OCI-LY7 (cell line): Measurements from ENCODE around the gene KREMEN1. TPM values are rescaled to one million over a fixed set of nuclear protein-coding genes. Genes with fewer than 3 reads are reported as not detected.
A peak's percentile ranks its signal among the peaks of the same experiment; 100 is the strongest.

Source experiments
- BruUV-seq: library from RNA; stranded (reverse); fragments of 400-500 nt; replicated peaks from 2 replicates; lab custom pipeline; 2021; lab: Mats Ljungman, UMichigan
- CTCF ChIA-PET: fragments of 300-600 bp; sonication (Branson Sonifier 250); formaldehyde crosslinking; loops from one replicate; lab custom pipeline; 2022; ENCODE audit warnings: antibody characterized with exemption; ENCODE audit not compliant: unreplicated experiment; lab: Charles Lee
- POLR2A ChIA-PET: fragments of 300-600 bp; sonication (Branson Sonifier 250); formaldehyde crosslinking; loops from one replicate; lab custom pipeline; 2022; ENCODE audit warnings: antibody characterized with exemption; lab: Charles Lee
- DNase-seq: peaks from one replicate; pipeline ENCODE4 v3.0.0-alpha.2; 2015; ENCODE audit warnings: low spot score
- H2AFZ ChIP-seq: fragments of 200-600 bp; sonication (generic), shearing (Covaris generic); 2 replicates; pipeline ENCODE4 v1.6.1; 2014; ENCODE audit warnings: mild to moderate bottlenecking, antibody characterized with exemption, low read length, moderate library complexity
- H3K27ac ChIP-seq: fragments of 200-600 bp; sonication (generic); 2 replicates; pipeline ENCODE4 v1.5.1; 2014; ENCODE audit warnings: mixed run types, low read depth, mild to moderate bottlenecking, moderate library complexity, low read length, inconsistent platforms; ENCODE audit not compliant: poor library complexity, severe bottlenecking
- H3K36me3 ChIP-seq: fragments of 200-600 bp; sonication (generic); 2 replicates; pipeline ENCODE4 v1.6.1; 2014; ENCODE audit warnings: mild to moderate bottlenecking, antibody characterized with exemption, low read length, moderate library complexity, mixed read lengths; ENCODE audit not compliant: insufficient read depth
- H3K4me1 ChIP-seq: fragments of 200-600 bp; sonication (generic); 2 replicates; pipeline ENCODE4 v1.5.1; 2014; ENCODE audit warnings: mild to moderate bottlenecking, low read length; ENCODE audit not compliant: insufficient read depth, poor library complexity, severe bottlenecking
- H3K4me2 ChIP-seq: fragments of 200-600 bp; sonication (generic); 2 replicates; pipeline ENCODE4 v1.6.1; 2014; ENCODE audit warnings: mild to moderate bottlenecking, low read length
- H3K4me3 ChIP-seq: fragments of 200-600 bp; sonication (generic); 2 replicates; pipeline ENCODE4 v1.5.1; 2014; ENCODE audit warnings: mild to moderate bottlenecking, low read depth, low read length; ENCODE audit not compliant: poor library complexity, severe bottlenecking
- H3K79me2 ChIP-seq: fragments of 200-600 bp; sonication (generic); 2 replicates; pipeline ENCODE4 v1.6.1; 2016; ENCODE audit warnings: low read depth, mild to moderate bottlenecking, low read length, moderate library complexity, mixed read lengths; ENCODE audit not compliant: insufficient read depth
- H3K9me2 ChIP-seq: fragments of 200-600 bp; sonication (generic); 2 replicates; pipeline ENCODE4 v1.6.1; 2016; ENCODE audit warnings: mild to moderate bottlenecking, low read length, mixed read lengths; ENCODE audit not compliant: insufficient read depth
- H3K9me3 ChIP-seq: fragments of 200-600 bp; sonication (generic); 2 replicates; pipeline ENCODE4 v1.6.1; 2014; ENCODE audit warnings: mild to moderate bottlenecking, mixed run types, low read length, mixed read lengths
- H4K20me1 ChIP-seq: fragments of 200-600 bp; sonication (generic); 2 replicates; pipeline ENCODE4 v1.6.1; 2014; ENCODE audit warnings: mild to moderate bottlenecking, antibody characterized with exemption, low read length, moderate library complexity, mixed read lengths; ENCODE audit not compliant: insufficient read depth
- EZH2phosphoT487 ChIP-seq: fragments of 200-600 bp; sonication (generic); IDR thresholded peaks from 2 replicates; pipeline ENCODE4 v1.6.1; 2018; ENCODE audit warnings: low read depth, borderline replicate concordance, mild to moderate bottlenecking, mixed run types, antibody characterized with exemption, low read length, moderate library complexity, mixed read lengths
- intact Hi-C: fragments of 100-400 bp; cut with micrococcal nuclease; formaldehyde crosslinking; loops from one replicate; pipeline ENCODE4 v1.10.0; 2022; ENCODE audit not compliant: unreplicated experiment
- total RNA-seq, 2 experiments: library from RNA; depleted of rRNA in 1 of 2; stranded (reverse); fragments of >200 nt in 1 of 2; shearing (Covaris generic) in 1 of 2; gene quantifications; 2 replicates each; pipeline ENCODE4 v1.2.3, GENCODE V29; 2014 to 2022
- TF ChIP-seq, protein P1 (sequence below): fragments of 200-600 bp; sonication (generic); conservative IDR thresholded peaks from 2 replicates; pipeline ENCODE4 v1.5.1; 2014; ENCODE audit warnings: mild to moderate bottlenecking, antibody characterized with exemption, low read length, moderate library complexity, mixed read lengths

Gene KREMEN1
- total RNA-seq, 2 experiments from 2014 or later: not detected

DNA sequence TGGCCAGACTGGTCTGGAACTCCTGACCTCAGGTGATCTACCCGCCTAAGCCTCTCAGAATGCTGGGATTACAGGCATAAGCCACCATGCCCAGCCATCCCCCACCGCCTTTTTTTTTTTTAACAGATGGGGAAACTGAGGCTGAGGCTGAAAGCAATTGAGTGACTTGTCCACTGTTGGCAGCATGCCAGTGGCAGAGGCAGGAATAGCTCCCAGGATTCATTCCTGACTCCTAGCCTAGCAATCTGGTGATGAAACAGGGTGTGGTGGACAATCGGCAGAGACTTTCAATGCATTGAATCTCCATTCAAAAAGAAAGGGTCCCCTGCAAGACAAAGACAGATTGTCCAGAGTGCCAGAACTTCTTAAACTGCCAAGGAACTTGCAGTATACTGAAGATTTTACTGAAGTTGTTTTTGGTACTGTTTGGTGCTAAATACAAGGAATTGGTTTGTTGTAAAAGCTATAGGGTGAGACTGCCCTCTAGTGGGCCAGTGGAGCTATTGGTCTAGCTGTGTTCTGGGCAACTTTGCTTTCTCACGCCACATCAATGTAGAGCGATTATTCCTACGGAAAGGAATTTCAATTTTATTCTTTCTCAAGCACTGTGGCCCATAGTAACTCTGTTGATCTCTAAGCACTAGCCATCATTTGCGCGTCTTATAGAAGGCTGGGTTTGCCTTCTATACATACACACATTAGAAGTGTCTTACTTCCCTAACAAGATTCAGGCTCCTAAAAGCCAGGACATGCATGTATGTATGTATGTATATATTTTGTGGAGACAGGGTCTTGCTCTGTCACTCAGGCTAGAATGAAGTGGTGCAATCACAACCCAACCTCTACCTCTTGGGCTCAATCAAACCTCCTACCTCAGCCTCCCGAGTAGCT, 32.2 kb upstream of the KREMEN1 start:
- Histone ChIP-seq H3K79me2 (no peaks in the 10 kb centered on the region), H3K27ac (no peak overlapping the region), H3K9me2 (no peaks in the 10 kb centered on the region), H3K4me3 (no peak overlapping the region), H4K20me1 (no peaks in the 10 kb centered on the region; the same call in 1 of the 2 replicates), H3K4me2 (no peak overlapping the region), H3K36me3 (no peaks in the 10 kb centered on the region), H3K9me3 (no peaks in the 10 kb centered on the region), H3K4me1 (no peaks in the 10 kb centered on the region), H2AFZ (no peak overlapping the region)
- no TSS peak for BruUV-seq
- POLR2A ChIA-PET: interaction anchor here (1.0 kb wide), 1 partner anchor 193 kb away, joined by 3 read pairs; no protein-coding TSS in a partner anchor
- TF ChIP-seq EZH2phosphoT487: no peak
- TF ChIP-seq, protein P1, sequence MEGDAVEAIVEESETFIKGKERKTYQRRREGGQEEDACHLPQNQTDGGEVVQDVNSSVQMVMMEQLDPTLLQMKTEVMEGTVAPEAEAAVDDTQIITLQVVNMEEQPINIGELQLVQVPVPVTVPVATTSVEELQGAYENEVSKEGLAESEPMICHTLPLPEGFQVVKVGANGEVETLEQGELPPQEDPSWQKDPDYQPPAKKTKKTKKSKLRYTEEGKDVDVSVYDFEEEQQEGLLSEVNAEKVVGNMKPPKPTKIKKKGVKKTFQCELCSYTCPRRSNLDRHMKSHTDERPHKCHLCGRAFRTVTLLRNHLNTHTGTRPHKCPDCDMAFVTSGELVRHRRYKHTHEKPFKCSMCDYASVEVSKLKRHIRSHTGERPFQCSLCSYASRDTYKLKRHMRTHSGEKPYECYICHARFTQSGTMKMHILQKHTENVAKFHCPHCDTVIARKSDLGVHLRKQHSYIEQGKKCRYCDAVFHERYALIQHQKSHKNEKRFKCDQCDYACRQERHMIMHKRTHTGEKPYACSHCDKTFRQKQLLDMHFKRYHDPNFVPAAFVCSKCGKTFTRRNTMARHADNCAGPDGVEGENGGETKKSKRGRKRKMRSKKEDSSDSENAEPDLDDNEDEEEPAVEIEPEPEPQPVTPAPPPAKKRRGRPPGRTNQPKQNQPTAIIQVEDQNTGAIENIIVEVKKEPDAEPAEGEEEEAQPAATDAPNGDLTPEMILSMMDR: peak; percentile 99
- DNase-seq: peak; percentile 76
- CTCF ChIA-PET: no interaction called here
- intact Hi-C loops: loop anchor here (1.0 to 5.0 kb wide), 3 partner anchors 185 to 440 kb away; no protein-coding TSS in a partner anchor

DNA sequence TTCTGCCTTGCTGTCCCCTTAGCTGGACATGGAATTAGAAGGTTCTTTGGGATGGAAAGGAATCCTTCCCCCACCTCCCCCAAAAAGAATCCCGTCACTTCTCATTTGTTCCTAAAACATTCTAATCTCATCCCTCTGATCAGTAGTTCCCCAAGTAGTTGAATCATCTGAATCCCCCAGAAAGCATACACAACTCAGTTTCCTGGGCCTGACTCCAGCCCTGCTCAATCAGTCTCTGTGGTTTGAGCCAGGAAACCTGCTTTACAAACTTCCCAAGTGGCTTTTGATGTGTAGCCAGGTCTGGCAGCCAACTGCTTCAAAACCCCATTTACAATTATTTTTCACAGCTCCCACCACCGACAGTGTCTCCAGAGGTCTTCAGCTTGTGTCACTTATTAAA, 31.4 kb upstream of the KREMEN1 start:
- Histone ChIP-seq H3K4me3 (no peak overlapping the region), H4K20me1 (no peaks in the 10 kb centered on the region; the same call in 1 of the 2 replicates), H3K79me2 (no peaks in the 10 kb centered on the region), H3K36me3 (no peaks in the 10 kb centered on the region), H3K27ac (no peak overlapping the region), H2AFZ (no peak overlapping the region), H3K9me3 (no peaks in the 10 kb centered on the region), H3K4me1 (no peaks in the 10 kb centered on the region), H3K9me2 (no peaks in the 10 kb centered on the region), H3K4me2 (no peak overlapping the region)
- BruUV-seq: no TSS peak
- CTCF ChIA-PET: no interaction called here
- intact Hi-C loops: loop anchor here (5.0 kb wide), 1 partner anchor 206 kb away; no protein-coding TSS in a partner anchor
- TF ChIP-seq, protein P1: no peak
- no peak for TF ChIP-seq EZH2phosphoT487
- no peak for DNase-seq
- POLR2A ChIA-PET: interaction anchor here (1.0 kb wide), 1 partner anchor 193 kb away, joined by 3 read pairs; no protein-coding TSS in a partner anchor
